ENCODE results near the gene ARHGAP10.

ARHGAP10 gene

GRCh38 chr4:147916351-147916750 lies 184.5 kb downstream of the ARHGAP10 start:
- H3K27ac ChIP-seq: peak overlapping the region; percentile 90
- TF ChIP-seq CTCF (conservative IDR thresholded peaks at IDR 0.05): no peak

- TF ChIP-seq CTCF (conservative IDR thresholded peaks at IDR 0.05): no peak
- peak overlapping the region; percentile 81 for H3K27ac ChIP-seq
Measured at GRCh38 chr4:147923381-147923780, 191.5 kb downstream of the ARHGAP10 start.

GRCh38 chr4:147923854-147924253 lies 192.0 kb downstream of the ARHGAP10 start:
- peak overlapping the region; percentile 81 for H3K27ac ChIP-seq
- no peak for TF ChIP-seq CTCF (conservative IDR thresholded peaks at IDR 0.05)

- peak overlapping the region; percentile 81 for H3K27ac ChIP-seq
- TF ChIP-seq CTCF (conservative IDR thresholded peaks at IDR 0.05): peak; percentile 78
Measured at GRCh38 chr4:147924604-147925412, 192.9 kb downstream of the ARHGAP10 start.

- H3K27ac ChIP-seq: peak overlapping the region; percentile 47; the same call in 1 of the 2 replicates
- TF ChIP-seq CTCF (conservative IDR thresholded peaks at IDR 0.05): no peak
Measured at GRCh38 chr4:147927377-147928137, 195.7 kb downstream of the ARHGAP10 start.

GRCh38 chr4:147928400-147928799 lies 196.5 kb downstream of the ARHGAP10 start:
- peak overlapping the region; percentile 47 for H3K27ac ChIP-seq
- TF ChIP-seq CTCF (conservative IDR thresholded peaks at IDR 0.05): no peak

- H3K27ac ChIP-seq: peak overlapping the region; percentile 47; the same call in 1 of the 2 replicates
- TF ChIP-seq CTCF (conservative IDR thresholded peaks at IDR 0.05): no peak
Measured at GRCh38 chr4:147929746-147930145, 197.9 kb downstream of the ARHGAP10 start.

Measured in VCaP (cell line).